ENCODE results near the gene RNF220. TPM values are rescaled to one million over a fixed set of nuclear protein-coding genes. Genes with fewer than 3 reads are reported as not detected.

Gene RNF220
- total RNA-seq, 1 experiment from 2014 or later, result 128 TPM

- H3K27ac Mint-ChIP-seq, result no peak overlapping the region
- no peaks in the 10 kb centered on the region for H3K9me3 Mint-ChIP-seq
Measured at GRCh38 chr1:44531785-44532566, 126.9 kb downstream of the RNF220 start.

GRCh38 chr1:44532567-44532944 is 127.5 kb downstream of the RNF220 start:
- CTCF ChIA-PET, result interaction anchor here (0.9 to 2.0 kb wide), 11 partner anchors 8 to 155 kb away, joined by 3 to 7 read pairs (median 5); no protein-coding TSS in a partner anchor
- no peak for ATAC-seq
- no peak overlapping the region for H3K4me3 Mint-ChIP-seq

More at GRCh38 chr1:44531785-44532566, 126.9 kb downstream of the RNF220 start:
- Mint-ChIP-seq H3K4me1 (peaks cover 48% of the 10 kb centered on the region), H3K4me3 (no peak overlapping the region), H3K36me3 (no peaks in the 10 kb centered on the region), H3K27me3 (ENCODE audit: low read depth) (no peaks in the 10 kb centered on the region; the same call in 1 of the 2 replicates)
- POLR2A ChIA-PET, result interaction anchor here (0.6 to 1.4 kb wide), 3 partner anchors 11 to 1614 kb away, joined by 3 read pairs; no protein-coding TSS in a partner anchor
- TF ChIP-seq RORB (CRISPR knock-in tag; IDR thresholded peaks at IDR 0.05) (no peak), NFE2L1 (CRISPR knock-in tag; IDR thresholded peaks at IDR 0.05) (0 out of 2 replicates have a peak, but pooled peaks have one; percentile 57)
- ATAC-seq (no peak), DNase-seq (ENCODE audit: low spot score) (no peak)
- CTCF ChIA-PET, result interaction anchor here (0.6 to 2.0 kb wide), 11 partner anchors 8 to 673 kb away, joined by 3 to 7 read pairs (median 4); no protein-coding TSS in a partner anchor

GRCh38 chr1:44534771-44535170 is 129.7 kb downstream of the RNF220 start:
- CTCF ChIA-PET, result interaction anchor here (0.6 to 3.0 kb wide), 25 partner anchors 9 to 639 kb away, joined by 3 to 39 read pairs (median 5); partner anchors contain the start of gene RNF220
- POLR2A ChIA-PET, result interaction anchor here (0.6 to 1.1 kb wide), 3 partner anchors 8 to 203 kb away, joined by 3 to 5 read pairs (median 5); no protein-coding TSS in a partner anchor
- no peak overlapping the region for H3K4me3 Mint-ChIP-seq
- no peak for TF ChIP-seq AFF4 (CRISPR knock-in tag; IDR thresholded peaks at IDR 0.05; ENCODE audit: borderline replicate concordance)
- no peak for TF ChIP-seq FOXK1 (CRISPR knock-in tag; IDR thresholded peaks at IDR 0.05)
- no peak for TF ChIP-seq ATF6 (CRISPR knock-in tag; IDR thresholded peaks at IDR 0.05)
- no peak for TF ChIP-seq NFATC4 (CRISPR knock-in tag; IDR thresholded peaks at IDR 0.05)

More at GRCh38 chr1:44532567-44532944, 127.5 kb downstream of the RNF220 start:
- no peak for TF ChIP-seq TEAD4 (CRISPR knock-in tag; IDR thresholded peaks at IDR 0.05)
- TF ChIP-seq SOX15 (CRISPR knock-in tag; IDR thresholded peaks at IDR 0.05), result no peak
- no peak for TF ChIP-seq GRHL2 (CRISPR knock-in tag; IDR thresholded peaks at IDR 0.05; ENCODE audit: insufficient replicate concordance, severe bottlenecking)
- no peak for TF ChIP-seq PRDM15 (CRISPR knock-in tag; IDR thresholded peaks at IDR 0.05)
- no peak for TF ChIP-seq FOXK1 (CRISPR knock-in tag; IDR thresholded peaks at IDR 0.05)
- TF ChIP-seq ZNF219 (CRISPR knock-in tag; IDR thresholded peaks at IDR 0.05; ENCODE audit: borderline replicate concordance), result no peak
- TF ChIP-seq FOXJ3 (CRISPR knock-in tag; IDR thresholded peaks at IDR 0.05; ENCODE audit: borderline replicate concordance), result no peak
- TF ChIP-seq RORB (CRISPR knock-in tag; IDR thresholded peaks at IDR 0.05), result no peak
- TF ChIP-seq MAX (CRISPR knock-in tag; IDR thresholded peaks at IDR 0.05), result no peak
- TF ChIP-seq EMX1 (CRISPR knock-in tag; IDR thresholded peaks at IDR 0.05), result no peak
- Mint-ChIP-seq H3K36me3 (no peaks in the 10 kb centered on the region), H3K4me1 (peaks cover 54% of the 10 kb centered on the region), H3K27me3 (ENCODE audit: low read depth) (no peaks in the 10 kb centered on the region; the same call in 1 of the 2 replicates), H3K27ac (no peak overlapping the region), H3K9me3 (no peaks in the 10 kb centered on the region)
- no peak for DNase-seq (ENCODE audit: low spot score)
- POLR2A ChIA-PET, result interaction anchor here (1.3 kb wide), 1 partner anchor 155 kb away, joined by 3 read pairs; no protein-coding TSS in a partner anchor

More at GRCh38 chr1:44534771-44535170, 129.7 kb downstream of the RNF220 start:
- no peaks in the 10 kb centered on the region for H3K36me3 Mint-ChIP-seq
- peaks cover 3% of the 10 kb centered on the region for H3K27me3 Mint-ChIP-seq (ENCODE audit: low read depth)
- H3K27ac Mint-ChIP-seq, result no peak overlapping the region
- ATAC-seq (peak; percentile 48), DNase-seq (ENCODE audit: low spot score) (no peak)
- H3K4me1 Mint-ChIP-seq, result peaks cover 71% of the 10 kb centered on the region
- no peaks in the 10 kb centered on the region for H3K9me3 Mint-ChIP-seq

All from WTC11 (cell line).